HCT116 (cell line): ENCODE measurements around the gene LDLRAD4.

ENCODE experiments used
- POLR2AphosphoS5 ChIP-seq: IDR thresholded peaks from 2 replicates; pipeline ENCODE4 v1.6.1; 2011; ENCODE audit warnings: mild to moderate bottlenecking, low read depth, low read length, moderate library complexity
- REST ChIP-seq: IDR thresholded peaks from 2 replicates; pipeline ENCODE4 v1.6.1; 2012; ENCODE audit warnings: low read depth
- SIN3A ChIP-seq: IDR thresholded peaks from 2 replicates; pipeline ENCODE4 v1.6.1; 2012; ENCODE audit warnings: low read depth
- ZBTB33 ChIP-seq: IDR thresholded peaks from 2 replicates; pipeline ENCODE4 v1.6.1; 2011; ENCODE audit warnings: mild to moderate bottlenecking, low read length, moderate library complexity; ENCODE audit not compliant: insufficient replicate concordance; ENCODE audit errors: extremely low read depth

DNA sequence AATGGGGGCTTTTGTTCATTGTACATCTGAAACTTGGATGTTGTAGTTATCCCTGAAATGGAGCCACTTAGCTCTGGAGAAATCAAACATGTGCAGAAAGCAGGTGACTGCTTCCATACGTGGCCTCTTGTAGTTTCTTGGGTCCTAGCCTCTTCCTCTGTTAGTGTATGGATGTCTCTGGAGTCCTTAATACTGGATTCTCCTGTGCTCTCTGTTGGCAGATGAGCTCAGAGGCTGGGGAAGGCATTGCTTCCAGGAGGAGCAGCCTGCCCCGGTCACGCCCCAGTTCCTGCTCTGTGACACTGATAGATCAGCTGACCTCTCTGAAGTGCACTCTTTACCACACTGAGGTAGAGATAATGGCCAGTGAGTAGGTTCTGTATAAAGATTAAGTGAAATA, 176.2 kb downstream of the LDLRAD4 start:
- TF ChIP-seq POLR2AphosphoS5 = no peak
- no peak for TF ChIP-seq SIN3A
- TF ChIP-seq REST = no peak
- no peak for TF ChIP-seq ZBTB33
